Measurements from ENCODE around the gene PTGIS. TPM values are rescaled to one million over a fixed set of nuclear protein-coding genes. Genes with fewer than 3 reads are reported as not detected.

The PTGIS gene
- total RNA-seq, 1 donor from 2014 or later, result not detected

GRCh38 chr20:49599746-49600113 is 31.8 kb upstream of the PTGIS start:
- DNase-seq (ENCODE audit: low read depth), result no peak
- H3K4me3 ChIP-seq (ENCODE audit: low read depth, low read length), result no peak overlapping the region
- no peak for TF ChIP-seq CTCF (conservative IDR thresholded peaks at IDR 0.05; ENCODE audit: low read depth, low read length)

- H3K4me3 ChIP-seq (ENCODE audit: low read depth, low read length), result no peak overlapping the region
- no peak for TF ChIP-seq CTCF (conservative IDR thresholded peaks at IDR 0.05; ENCODE audit: low read depth, low read length)
- DNase-seq (ENCODE audit: low read depth), result no peak
Observed at GRCh38 chr20:49597825-49598395, 30.0 kb upstream of the PTGIS start.

- no peak overlapping the region for H3K4me3 ChIP-seq (ENCODE audit: low read depth, low read length)
- DNase-seq (ENCODE audit: low read depth), result no peak
- TF ChIP-seq CTCF (conservative IDR thresholded peaks at IDR 0.05; ENCODE audit: low read depth, low read length), result no peak
Observed at GRCh38 chr20:49595811-49596561, 28.0 kb upstream of the PTGIS start.

- DNase-seq (ENCODE audit: low read depth), result no peak
- H3K4me3 ChIP-seq (ENCODE audit: low read depth, low read length), result no peak overlapping the region
- no peak for TF ChIP-seq CTCF (conservative IDR thresholded peaks at IDR 0.05; ENCODE audit: low read depth, low read length)
Observed at GRCh38 chr20:49595346-49595745, 27.4 kb upstream of the PTGIS start.

GRCh38 chr20:49594931-49595315 is 27.0 kb upstream of the PTGIS start:
- TF ChIP-seq CTCF (conservative IDR thresholded peaks at IDR 0.05; ENCODE audit: low read depth, low read length), result no peak
- H3K4me3 ChIP-seq (ENCODE audit: low read depth, low read length), result no peak overlapping the region
- no peak for DNase-seq (ENCODE audit: low read depth)

GRCh38 chr20:49594143-49594930 is 26.4 kb upstream of the PTGIS start:
- no peak for DNase-seq (ENCODE audit: low read depth)
- no peak overlapping the region for H3K4me3 ChIP-seq (ENCODE audit: low read depth, low read length)
- TF ChIP-seq CTCF (conservative IDR thresholded peaks at IDR 0.05; ENCODE audit: low read depth, low read length), result no peak

All from epithelial cell of proximal tubule (primary cell).